H9 (cell line): ENCODE results near the gene DMRT1. TPM values are rescaled to one million over a fixed set of nuclear protein-coding genes. Genes with fewer than 3 reads are reported as not detected.

Source experiments
- DNase-seq: peaks from one replicate; pipeline ENCODE4 v3.0.0-alpha.2; 2017
- H2AFZ ChIP-seq: one replicate; pipeline ENCODE4 v1.6.1; 2013; ENCODE audit warnings: mild to moderate bottlenecking, low read length, control low read depth, moderate library complexity
- H2AK5ac ChIP-seq: 2 replicates; pipeline ENCODE4 v1.6.1; 2013; ENCODE audit warnings: low read length, control low read depth, mixed read lengths; ENCODE audit not compliant: insufficient read length
- H2BK120ac ChIP-seq: one replicate; pipeline ENCODE4 v1.6.1; 2013; ENCODE audit warnings: low read depth, mild to moderate bottlenecking, low read length, control low read depth, inconsistent platforms; ENCODE audit not compliant: poor library complexity, severe bottlenecking
- H2BK12ac ChIP-seq: 2 replicates; pipeline ENCODE4 v1.6.1; 2013; ENCODE audit warnings: low read length, control low read depth, mixed read lengths, low read depth; ENCODE audit not compliant: insufficient read length
- H2BK15ac ChIP-seq: 2 replicates; pipeline ENCODE4 v1.6.1; 2013; ENCODE audit warnings: low read depth, low read length, control low read depth
- H2BK20ac ChIP-seq: one replicate; pipeline ENCODE4 v1.6.1; 2013; ENCODE audit warnings: low read depth, mild to moderate bottlenecking, low read length, control low read depth, inconsistent platforms; ENCODE audit not compliant: poor library complexity, severe bottlenecking
- H2BK5ac ChIP-seq: 2 replicates; pipeline ENCODE4 v1.6.1; 2013; ENCODE audit warnings: low read length, control low read depth, mixed read lengths; ENCODE audit not compliant: insufficient read length
- H3K14ac ChIP-seq: 2 replicates; pipeline ENCODE4 v1.6.1; 2013; ENCODE audit warnings: low read length, control low read depth; ENCODE audit not compliant: insufficient read depth
- H3K18ac ChIP-seq: 2 replicates; pipeline ENCODE4 v1.6.1; 2013; ENCODE audit warnings: low read depth, mild to moderate bottlenecking, mixed read lengths, low read length, control low read depth; ENCODE audit not compliant: insufficient read length
- H3K23ac ChIP-seq: 2 replicates; pipeline ENCODE4 v1.6.1; 2013; ENCODE audit warnings: low read length, control low read depth, mixed read lengths, low read depth; ENCODE audit not compliant: insufficient read length
- H3K23me2 ChIP-seq: 2 replicates; pipeline ENCODE4 v1.6.1; 2013; ENCODE audit warnings: low read depth, mild to moderate bottlenecking, mixed read lengths, low read length, control low read depth; ENCODE audit not compliant: insufficient read length, poor library complexity, severe bottlenecking
- H3K27ac ChIP-seq: 2 replicates; pipeline ENCODE4 v1.5.1; 2013; ENCODE audit warnings: low read length, control low read depth, mixed read lengths, low read depth; ENCODE audit not compliant: insufficient read length
- H3K27me3 ChIP-seq: 2 replicates; pipeline ENCODE4 v1.6.1; 2013; ENCODE audit warnings: low read length, control low read depth, inconsistent platforms; ENCODE audit not compliant: insufficient read depth
- H3K4ac ChIP-seq: 2 replicates; pipeline ENCODE4 v1.6.1; 2013; ENCODE audit warnings: low read depth, mild to moderate bottlenecking, control low read depth, inconsistent platforms, low read length, moderate library complexity
- H3K4me1 ChIP-seq: 2 replicates; pipeline ENCODE4 v1.6.1; 2013; ENCODE audit warnings: low read length, control low read depth, inconsistent platforms; ENCODE audit not compliant: insufficient read depth
- H3K4me2 ChIP-seq: 2 replicates; pipeline ENCODE4 v1.6.1; 2013; ENCODE audit warnings: low read length, control low read depth, mixed read lengths; ENCODE audit not compliant: insufficient read length, insufficient read depth
- H3K56ac ChIP-seq: 2 replicates; pipeline ENCODE4 v1.6.1; 2013; ENCODE audit warnings: low read depth, mild to moderate bottlenecking, mixed read lengths, low read length, control low read depth; ENCODE audit not compliant: insufficient read length
- H3K79me1 ChIP-seq: 2 replicates; pipeline ENCODE4 v1.6.1; 2013; ENCODE audit warnings: low read depth, mild to moderate bottlenecking, moderate library complexity, low read length, control low read depth, inconsistent platforms; ENCODE audit not compliant: insufficient read depth, poor library complexity, severe bottlenecking
- H3K79me2 ChIP-seq: 2 replicates; pipeline ENCODE4 v1.6.1; 2013; ENCODE audit warnings: low read length, control low read depth, inconsistent platforms; ENCODE audit not compliant: insufficient read depth
- H3K9ac ChIP-seq: 2 replicates; pipeline ENCODE4 v1.6.1; 2013; ENCODE audit warnings: low read length, control low read depth, mixed read lengths; ENCODE audit not compliant: insufficient read length; ENCODE audit errors: extremely low read depth
- H3K9me3 ChIP-seq: one replicate; pipeline ENCODE4 v1.6.1; 2013; ENCODE audit warnings: low read depth, low read length, inconsistent platforms; ENCODE audit not compliant: control insufficient read depth
- H3T11ph ChIP-seq: one replicate; pipeline ENCODE4 v1.6.1; 2013; ENCODE audit warnings: mild to moderate bottlenecking, low read length, control low read depth, inconsistent platforms
- H4K20me1 ChIP-seq: one replicate; pipeline ENCODE4 v1.6.1; 2013; ENCODE audit not compliant: control insufficient read depth, insufficient read length, insufficient read depth
- H4K5ac ChIP-seq: 2 replicates; pipeline ENCODE4 v1.6.1; 2013; ENCODE audit warnings: low read depth, mild to moderate bottlenecking, mixed read lengths, low read length, control low read depth; ENCODE audit not compliant: insufficient read length
- H4K8ac ChIP-seq: replicated peaks from 2 replicates; pipeline ENCODE4 v1.6.1; 2013; ENCODE audit warnings: low read length, control low read depth, mixed read lengths, low read depth; ENCODE audit not compliant: insufficient read length
- H4K91ac ChIP-seq: 2 replicates; pipeline ENCODE4 v1.6.1; 2013; ENCODE audit warnings: low read depth, mild to moderate bottlenecking, moderate library complexity, mixed read lengths, low read length, control low read depth; ENCODE audit not compliant: insufficient read length
- H3K27ac Mint-ChIP-seq, 3 experiments: 2 replicates in 2 of 3; 3 replicates in 1 of 3; pipeline ENCODE4 v1.8.0; 2020 to 2021; ENCODE audit warnings: mixed read lengths in 3 of 3, mild to moderate bottlenecking in 1 of 3, moderate library complexity in 1 of 3
- H3K27me3 Mint-ChIP-seq: 2 replicates; pipeline ENCODE4 v1.8.0; 2021; ENCODE audit warnings: low read depth, mild to moderate bottlenecking, moderate library complexity, mixed read lengths
- H3K36me3 Mint-ChIP-seq, 3 experiments: 2 replicates in 2 of 3; 3 replicates in 1 of 3; pipeline ENCODE4 v1.8.0; 2020 to 2021; ENCODE audit warnings: low read depth in 3 of 3, mixed read lengths in 3 of 3; ENCODE audit not compliant: insufficient read depth in 1 of 3
- H3K4me1 Mint-ChIP-seq, 2 experiments: 2 replicates each; pipeline ENCODE4 v1.8.0; 2020; ENCODE audit warnings: mixed read lengths in 2 of 2
- H3K4me3 Mint-ChIP-seq, 2 experiments: 2 replicates in 1 of 2; 3 replicates in 1 of 2; pipeline ENCODE4 v1.8.0; 2020 to 2021; ENCODE audit warnings: mild to moderate bottlenecking in 2 of 2, mixed read lengths in 2 of 2, moderate library complexity in 1 of 2
- H3K9me3 Mint-ChIP-seq, 2 experiments: 2 replicates in 1 of 2; 3 replicates in 1 of 2; pipeline ENCODE4 v1.8.0; 2020; ENCODE audit warnings: mild to moderate bottlenecking in 2 of 2, mixed read lengths in 2 of 2, moderate library complexity in 1 of 2
- WGBS: extraction: QIAGEN DNeasy Blood & Tissue Kit; methylation state at CpG from one replicate; pipeline ENCODE4 v1.1.7; 2013; ENCODE audit warnings: missing lambda C conversion rate, low lambda C conversion rate, mixed read lengths; ENCODE audit not compliant: insufficient read length; ENCODE audit errors: extremely low coverage; 5-methylcytosine and 5-hydroxymethylcytosine counted together
- total RNA-seq: library from RNA; stranded (reverse); gene quantifications from 2 replicates; pipeline ENCODE4 v1.2.1, GENCODE V29; 2021
- TF ChIP-seq, protein P1 (sequence below): fragments of 200-600 bp; sonication (generic); conservative IDR thresholded peaks from 3 replicates; pipeline ENCODE4 v1.8.0; 2021; ENCODE audit warnings: antibody characterized with exemption, mild to moderate bottlenecking

Gene DMRT1
- total RNA-seq, 1 experiment from 2014 or later: not detected

DNA sequence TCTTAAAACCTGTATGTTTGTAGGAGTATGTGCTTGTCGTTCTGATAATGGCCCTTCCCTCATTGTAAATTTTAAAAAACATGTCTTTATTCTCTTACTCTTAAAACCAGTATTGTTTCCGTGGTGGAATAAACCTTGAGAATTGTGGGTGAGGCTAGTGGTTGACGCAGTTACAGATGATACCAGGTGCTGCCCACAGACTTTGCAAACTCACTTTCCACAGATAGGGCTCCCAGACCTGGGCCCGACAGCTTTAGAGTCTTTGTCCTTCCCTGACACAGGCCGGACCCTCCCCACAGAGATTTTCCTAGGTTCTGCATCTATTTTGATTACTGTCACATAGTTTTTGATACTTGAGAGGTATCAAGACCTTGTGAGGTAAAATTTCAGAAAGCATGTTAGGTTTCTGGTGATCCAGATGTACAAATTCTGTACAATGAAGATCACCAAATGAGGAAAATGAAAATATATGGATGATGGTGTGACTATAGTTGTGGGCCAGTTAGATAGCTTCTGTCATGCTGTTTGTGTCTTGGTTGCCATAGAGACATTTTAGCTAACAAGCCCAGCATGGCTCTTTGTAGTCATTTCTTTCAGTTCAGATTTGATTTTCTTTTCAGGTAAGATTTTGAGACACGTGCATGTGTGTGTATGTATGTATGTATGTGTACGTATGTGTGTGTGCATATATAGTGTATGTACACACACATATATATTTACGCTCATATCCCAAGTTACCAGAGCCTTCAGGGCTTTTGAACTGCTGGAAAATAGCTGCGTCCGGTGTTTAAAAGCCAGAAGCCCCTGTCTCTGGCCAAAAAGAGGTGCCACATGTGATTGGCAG lies 33.8 kb downstream of the DMRT1 start:
- H3K27ac Mint-ChIP-seq: no peak overlapping the region
- no peak overlapping the region for H3K4me3 Mint-ChIP-seq
- WGBS: no CpG with 5 or more reads among the region's 10 CpGs

More for the DNA sequence above, 33.8 kb downstream of the DMRT1 start:
- no peak overlapping the region for H4K91ac ChIP-seq
- DNase-seq: no peak
- H2BK15ac ChIP-seq: no peak overlapping the region
- no peaks in the 10 kb centered on the region for H3K9me3 ChIP-seq
- no peaks in the 10 kb centered on the region for H3K23me2 ChIP-seq
- no peaks in the 10 kb centered on the region for H3K79me1 ChIP-seq
- H3K27ac ChIP-seq: no peak overlapping the region
- no peak overlapping the region for H3K18ac ChIP-seq
- Mint-ChIP-seq H3K9me3 (no peaks in the 10 kb centered on the region), H3K27me3 (peaks cover 42% of the 10 kb centered on the region), H3K4me1 (no peaks in the 10 kb centered on the region), H3K36me3 (no peaks in the 10 kb centered on the region)
- no peak overlapping the region for H3K4ac ChIP-seq
- no peak overlapping the region for H3T11ph ChIP-seq
- no peak overlapping the region for H3K4me2 ChIP-seq
- no peak overlapping the region for H2BK120ac ChIP-seq
- no peak overlapping the region for H4K5ac ChIP-seq
- H3K23ac ChIP-seq: no peak overlapping the region
- H4K8ac ChIP-seq: no peak overlapping the region
- no peak overlapping the region for H3K56ac ChIP-seq
- no peaks in the 10 kb centered on the region for H3K27me3 ChIP-seq
- H3K4me1 ChIP-seq: no peaks in the 10 kb centered on the region
- H2AFZ ChIP-seq: no peak overlapping the region
- H2BK5ac ChIP-seq: no peak overlapping the region
- H2AK5ac ChIP-seq: no peak overlapping the region
- H3K14ac ChIP-seq: no peak overlapping the region
- H2BK20ac ChIP-seq: no peak overlapping the region
- no peak overlapping the region for H3K9ac ChIP-seq
- TF ChIP-seq, protein P1, sequence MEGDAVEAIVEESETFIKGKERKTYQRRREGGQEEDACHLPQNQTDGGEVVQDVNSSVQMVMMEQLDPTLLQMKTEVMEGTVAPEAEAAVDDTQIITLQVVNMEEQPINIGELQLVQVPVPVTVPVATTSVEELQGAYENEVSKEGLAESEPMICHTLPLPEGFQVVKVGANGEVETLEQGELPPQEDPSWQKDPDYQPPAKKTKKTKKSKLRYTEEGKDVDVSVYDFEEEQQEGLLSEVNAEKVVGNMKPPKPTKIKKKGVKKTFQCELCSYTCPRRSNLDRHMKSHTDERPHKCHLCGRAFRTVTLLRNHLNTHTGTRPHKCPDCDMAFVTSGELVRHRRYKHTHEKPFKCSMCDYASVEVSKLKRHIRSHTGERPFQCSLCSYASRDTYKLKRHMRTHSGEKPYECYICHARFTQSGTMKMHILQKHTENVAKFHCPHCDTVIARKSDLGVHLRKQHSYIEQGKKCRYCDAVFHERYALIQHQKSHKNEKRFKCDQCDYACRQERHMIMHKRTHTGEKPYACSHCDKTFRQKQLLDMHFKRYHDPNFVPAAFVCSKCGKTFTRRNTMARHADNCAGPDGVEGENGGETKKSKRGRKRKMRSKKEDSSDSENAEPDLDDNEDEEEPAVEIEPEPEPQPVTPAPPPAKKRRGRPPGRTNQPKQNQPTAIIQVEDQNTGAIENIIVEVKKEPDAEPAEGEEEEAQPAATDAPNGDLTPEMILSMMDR: no peak
- no peaks in the 10 kb centered on the region for H3K79me2 ChIP-seq
- H2BK12ac ChIP-seq: no peak overlapping the region
- no peaks in the 10 kb centered on the region for H4K20me1 ChIP-seq
